ENCODE measurements around the gene OSBPL6. TPM values are rescaled to one million over a fixed set of nuclear protein-coding genes. Genes with fewer than 3 reads are reported as not detected.

The OSBPL6 gene
- total RNA-seq, 1 donor = 5.2 TPM

DNA sequence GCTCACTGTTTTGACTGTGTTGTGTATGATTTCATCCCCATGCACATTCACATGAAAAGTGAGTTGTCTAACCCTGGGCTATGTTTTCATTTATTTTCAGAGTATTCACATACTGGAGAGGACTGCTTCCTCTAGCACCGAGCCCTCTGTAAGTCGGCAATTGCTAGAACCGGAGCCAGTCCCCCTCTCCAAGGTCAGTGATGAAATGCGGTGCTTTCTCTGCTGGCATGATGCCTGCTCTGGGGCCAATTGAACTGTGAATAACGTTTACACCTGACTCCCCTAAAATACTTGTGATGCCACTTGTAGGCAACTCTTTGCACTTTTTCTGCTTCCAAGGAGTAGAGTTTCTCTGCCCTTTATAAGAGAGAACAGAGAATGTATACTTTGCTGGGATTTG is 129.8 kb downstream of the OSBPL6 start:
- peak; percentile 46 for DNase-seq (ENCODE audit: low read depth)
- no peak overlapping the region for H3K4me3 ChIP-seq (ENCODE audit: low read depth, low read length)
- TF ChIP-seq, protein P1, sequence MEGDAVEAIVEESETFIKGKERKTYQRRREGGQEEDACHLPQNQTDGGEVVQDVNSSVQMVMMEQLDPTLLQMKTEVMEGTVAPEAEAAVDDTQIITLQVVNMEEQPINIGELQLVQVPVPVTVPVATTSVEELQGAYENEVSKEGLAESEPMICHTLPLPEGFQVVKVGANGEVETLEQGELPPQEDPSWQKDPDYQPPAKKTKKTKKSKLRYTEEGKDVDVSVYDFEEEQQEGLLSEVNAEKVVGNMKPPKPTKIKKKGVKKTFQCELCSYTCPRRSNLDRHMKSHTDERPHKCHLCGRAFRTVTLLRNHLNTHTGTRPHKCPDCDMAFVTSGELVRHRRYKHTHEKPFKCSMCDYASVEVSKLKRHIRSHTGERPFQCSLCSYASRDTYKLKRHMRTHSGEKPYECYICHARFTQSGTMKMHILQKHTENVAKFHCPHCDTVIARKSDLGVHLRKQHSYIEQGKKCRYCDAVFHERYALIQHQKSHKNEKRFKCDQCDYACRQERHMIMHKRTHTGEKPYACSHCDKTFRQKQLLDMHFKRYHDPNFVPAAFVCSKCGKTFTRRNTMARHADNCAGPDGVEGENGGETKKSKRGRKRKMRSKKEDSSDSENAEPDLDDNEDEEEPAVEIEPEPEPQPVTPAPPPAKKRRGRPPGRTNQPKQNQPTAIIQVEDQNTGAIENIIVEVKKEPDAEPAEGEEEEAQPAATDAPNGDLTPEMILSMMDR (IDR thresholded peaks at IDR 0.05; ENCODE audit: insufficient read depth, low read length) = no peak

- H3K4me3 ChIP-seq (ENCODE audit: low read depth, low read length) = no peak overlapping the region
- DNase-seq (ENCODE audit: low read depth) = no peak
- TF ChIP-seq, protein P1 (IDR thresholded peaks at IDR 0.05; ENCODE audit: insufficient read depth, low read length) = no peak
Observed at GRCh38 chr2:178325268-178325667, 131.0 kb downstream of the OSBPL6 start.

- TF ChIP-seq, protein P1 (IDR thresholded peaks at IDR 0.05; ENCODE audit: insufficient read depth, low read length) = no peak
- no peak overlapping the region for H3K4me3 ChIP-seq (ENCODE audit: low read depth, low read length)
- DNase-seq (ENCODE audit: low read depth) = no peak
Observed at GRCh38 chr2:178327516-178327915, 133.2 kb downstream of the OSBPL6 start.

GRCh38 chr2:178328037-178328436 is 133.7 kb downstream of the OSBPL6 start:
- TF ChIP-seq, protein P1 (IDR thresholded peaks at IDR 0.05; ENCODE audit: insufficient read depth, low read length) = no peak
- peak; percentile 47 for DNase-seq (ENCODE audit: low read depth)
- no peak overlapping the region for H3K4me3 ChIP-seq (ENCODE audit: low read depth, low read length)

GRCh38 chr2:178330175-178331017 is 136.1 kb downstream of the OSBPL6 start:
- TF ChIP-seq, protein P1 (IDR thresholded peaks at IDR 0.05; ENCODE audit: insufficient read depth, low read length) = no peak
- DNase-seq (ENCODE audit: low read depth) = no peak
- H3K4me3 ChIP-seq (ENCODE audit: low read depth, low read length) = no peak overlapping the region

DNA sequence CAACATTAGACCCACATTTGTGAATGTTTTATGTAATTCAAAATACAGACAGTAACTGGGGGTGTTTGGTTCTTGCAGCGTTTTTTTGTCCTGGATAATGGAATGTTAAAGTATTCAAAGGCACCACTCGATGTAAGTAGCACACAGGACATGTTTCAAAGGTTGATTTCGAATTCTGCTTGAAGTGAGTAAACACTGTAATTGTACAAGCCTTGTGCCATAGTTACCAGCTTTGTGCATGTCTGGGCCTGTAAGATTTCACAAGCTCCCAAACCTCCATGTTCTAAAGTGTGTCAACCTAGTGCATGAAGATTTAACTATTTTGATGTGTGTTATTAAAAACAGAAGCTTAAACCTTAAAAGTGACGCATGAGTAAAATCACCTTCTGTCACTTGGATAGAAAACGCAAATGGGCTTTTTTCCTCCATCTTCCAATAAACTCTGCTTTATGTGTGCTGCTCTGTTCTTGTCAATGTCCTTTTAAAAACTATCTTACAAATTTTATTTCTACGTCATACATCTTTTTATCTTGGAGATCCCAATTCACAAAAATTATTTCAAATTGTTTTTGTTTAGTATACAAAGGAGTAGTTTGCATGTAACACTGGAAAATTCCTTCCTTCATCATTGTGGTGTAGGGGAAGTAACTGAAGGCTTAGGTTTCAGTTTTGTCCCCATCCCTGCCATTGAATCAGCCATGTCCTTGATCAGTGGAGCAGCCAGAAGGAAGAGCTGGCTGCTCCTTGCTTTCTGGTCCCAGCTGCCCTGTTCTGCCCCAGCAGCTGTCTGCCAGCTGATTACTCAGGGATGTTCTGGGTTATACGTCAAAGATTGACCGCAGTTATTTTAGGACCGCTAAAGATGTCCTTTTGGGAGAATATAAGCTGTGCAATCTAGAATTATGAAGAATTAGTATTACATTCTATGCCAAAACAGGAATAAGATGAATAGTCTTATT is 137.4 kb downstream of the OSBPL6 start:
- DNase-seq (ENCODE audit: low read depth) = no peak
- H3K4me3 ChIP-seq (ENCODE audit: low read depth, low read length) = no peak overlapping the region
- TF ChIP-seq, protein P1 (IDR thresholded peaks at IDR 0.05; ENCODE audit: insufficient read depth, low read length) = no peak

Data from fibroblast of the aortic adventitia (primary cell).